Renal cortex interstitium (tissue), 11 donors: ENCODE measurements around the gene RAC2. TPM values are rescaled to one million over a fixed set of nuclear protein-coding genes. Genes with fewer than 3 reads are reported as not detected.
A peak's percentile ranks its signal among the peaks of the same experiment; 100 is the strongest.

Experiments used
- DNase-seq, 11 donors: peaks; one replicate each; pipeline ENCODE4 v3.0.0-alpha.2; 2013; ENCODE audit warnings: low read depth in 9 of 11, low spot score in 4 of 11; ENCODE audit errors: extremely low read depth in 1 of 11
- polyA plus RNA-seq, 3 donors: library from polyadenylated mRNA; unstranded; fragments of 120-200 nt; gene quantifications; one replicate each; pipeline ENCODE4 v1.2.1, GENCODE V29; 2013; ENCODE audit not compliant: insufficient read length in 3 of 3

RAC2 gene
- polyA plus RNA-seq, 3 donors: 5.2 to 6.7 (median 6.3) TPM

GRCh38 chr22:37213218-37213855, 30.7 kb downstream of the RAC2 start:
- no peak for DNase-seq

- DNase-seq: peak in 1 of 11 donors; percentile 51
Observed at GRCh38 chr22:37212174-37212906, 31.7 kb downstream of the RAC2 start, which contains the start of gene SSTR3. SSTR3 (minus strand) TSS chr22:37212477; CDS start chr22:37207803, 4,674 bp downstream.

GRCh38 chr22:37211866-37212173, 32.2 kb downstream of the RAC2 start:
- DNase-seq: no peak

DNA sequence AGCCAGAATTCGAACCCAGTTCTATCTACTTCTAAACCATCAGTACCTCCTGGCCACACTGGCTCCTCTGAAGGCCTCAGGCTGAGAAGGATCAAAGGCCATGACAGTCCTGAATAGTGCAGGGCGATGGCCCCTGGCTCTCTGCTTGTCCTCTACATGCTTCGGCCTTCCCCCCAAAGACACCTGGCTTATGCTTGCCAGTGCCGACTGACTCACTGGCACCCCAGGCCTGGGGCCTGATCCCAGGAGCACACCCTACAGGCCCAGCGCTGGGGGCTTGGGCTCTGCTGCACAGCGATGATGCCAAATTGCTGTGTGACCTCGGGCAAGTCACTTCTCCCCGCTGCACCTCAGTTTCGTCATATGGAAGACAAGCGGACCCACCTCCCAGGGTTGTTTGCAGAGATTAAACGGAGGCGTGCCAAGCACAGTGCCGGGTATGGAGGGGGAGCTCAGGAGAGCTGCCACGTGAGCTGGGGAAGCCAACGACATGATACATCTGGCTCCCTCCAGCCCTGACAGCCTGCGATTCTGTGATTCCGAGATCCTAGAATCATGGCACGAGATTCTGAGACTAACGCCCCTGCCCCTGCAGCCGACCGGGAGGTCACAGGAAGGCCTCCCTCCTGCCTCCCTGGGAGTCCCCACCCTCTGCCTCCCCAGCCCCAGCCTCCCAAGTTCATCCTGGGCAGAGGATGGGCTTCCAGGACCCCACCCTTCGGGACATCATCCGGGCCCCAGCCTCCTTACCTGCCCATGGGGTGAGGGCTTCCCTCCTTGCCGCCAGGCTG, 32.8 kb downstream of the RAC2 start:
- DNase-seq: no peak

GRCh38 chr22:37210041-37210803, 33.8 kb downstream of the RAC2 start:
- no peak for DNase-seq

DNA sequence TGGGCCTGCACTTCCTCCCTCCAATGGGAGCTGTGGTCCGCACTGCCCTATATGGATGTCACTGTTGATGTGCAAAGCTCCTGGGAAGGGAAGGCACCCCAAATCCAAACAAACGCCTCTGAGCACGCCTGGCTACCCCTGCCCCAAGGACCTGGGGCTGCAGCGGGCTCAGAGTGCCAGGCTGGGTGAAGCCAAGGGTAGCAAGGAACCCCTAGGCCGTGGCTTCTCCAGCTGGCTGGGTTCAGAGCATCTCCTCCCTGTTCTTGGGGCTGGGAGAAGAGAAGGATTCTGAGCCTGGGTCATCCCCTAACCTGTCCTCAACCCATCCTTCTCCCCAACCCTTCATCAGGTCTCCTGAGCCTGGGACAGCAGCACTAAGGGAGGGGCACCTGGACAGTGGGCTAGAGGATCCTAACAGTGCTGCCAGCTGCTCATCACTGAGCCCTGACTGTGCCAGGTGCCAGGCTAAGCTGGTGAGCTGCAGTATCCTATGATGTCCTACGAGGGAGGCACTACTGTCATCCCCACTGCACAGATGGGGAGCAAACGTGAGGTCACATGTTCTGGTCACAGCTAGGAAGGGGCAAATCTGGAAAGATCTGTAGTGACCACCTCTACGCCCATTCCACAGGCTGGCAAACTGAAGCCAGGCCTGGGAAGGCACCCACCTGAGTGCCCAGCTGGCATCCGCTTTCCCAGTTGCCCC, 34.8 kb downstream of the RAC2 start:
- no peak for DNase-seq

DNA sequence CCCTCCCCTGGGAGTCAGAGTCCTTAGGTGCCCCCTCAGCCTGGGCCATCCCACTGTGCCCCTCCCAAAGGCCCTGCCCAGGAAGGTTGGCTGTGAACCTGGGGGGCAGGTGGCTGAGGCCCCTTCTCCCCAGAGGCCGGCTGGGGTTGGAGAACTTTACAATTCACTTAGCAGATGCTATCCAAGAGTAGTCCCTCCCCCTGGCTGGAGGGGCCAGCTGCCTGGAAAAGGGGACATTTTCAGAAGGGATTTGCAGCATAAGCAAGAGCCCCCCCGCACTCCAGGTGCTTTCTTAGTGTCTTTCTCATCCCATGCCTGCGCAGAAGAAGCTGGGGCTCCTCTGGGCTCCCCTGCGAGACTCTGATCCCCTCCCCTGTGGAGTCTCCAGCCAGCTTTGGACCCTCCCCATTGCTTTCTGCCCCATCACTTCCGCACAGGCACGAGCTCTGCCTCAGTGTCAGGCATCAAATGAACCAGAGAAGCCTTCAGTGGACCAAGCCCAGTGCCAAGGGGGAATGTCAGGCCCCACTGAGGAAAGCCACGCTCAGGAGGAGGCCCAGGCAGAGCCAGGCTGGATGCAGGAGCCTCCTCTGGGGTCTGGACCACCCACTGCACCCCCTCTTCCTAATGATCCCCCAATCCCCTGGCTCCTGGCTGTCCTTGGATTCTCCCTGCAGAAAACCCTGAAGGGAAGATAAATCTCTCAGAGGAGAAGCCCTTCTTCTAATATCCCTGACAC, 35.5 kb downstream of the RAC2 start:
- no peak for DNase-seq

DNA sequence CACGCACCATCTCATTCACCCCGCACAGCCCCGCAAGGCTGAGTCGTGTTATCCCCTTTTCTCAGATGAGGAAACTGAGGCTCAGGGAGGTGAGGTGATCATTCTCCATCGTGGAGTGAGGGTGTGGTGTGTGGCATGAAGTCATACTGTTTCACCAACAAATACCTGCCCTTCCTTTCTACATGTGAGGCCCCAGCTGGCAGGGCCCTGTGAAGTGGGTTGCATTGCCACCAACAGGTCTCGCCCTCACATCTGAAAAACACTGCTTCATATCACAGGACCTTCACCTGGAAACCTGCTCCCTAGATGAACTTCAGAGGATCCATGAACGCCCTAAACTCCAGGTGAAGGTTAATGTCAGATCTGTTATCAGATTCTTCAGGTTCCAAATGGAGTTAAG, 36.1 kb downstream of the RAC2 start:
- DNase-seq: no peak

DNA sequence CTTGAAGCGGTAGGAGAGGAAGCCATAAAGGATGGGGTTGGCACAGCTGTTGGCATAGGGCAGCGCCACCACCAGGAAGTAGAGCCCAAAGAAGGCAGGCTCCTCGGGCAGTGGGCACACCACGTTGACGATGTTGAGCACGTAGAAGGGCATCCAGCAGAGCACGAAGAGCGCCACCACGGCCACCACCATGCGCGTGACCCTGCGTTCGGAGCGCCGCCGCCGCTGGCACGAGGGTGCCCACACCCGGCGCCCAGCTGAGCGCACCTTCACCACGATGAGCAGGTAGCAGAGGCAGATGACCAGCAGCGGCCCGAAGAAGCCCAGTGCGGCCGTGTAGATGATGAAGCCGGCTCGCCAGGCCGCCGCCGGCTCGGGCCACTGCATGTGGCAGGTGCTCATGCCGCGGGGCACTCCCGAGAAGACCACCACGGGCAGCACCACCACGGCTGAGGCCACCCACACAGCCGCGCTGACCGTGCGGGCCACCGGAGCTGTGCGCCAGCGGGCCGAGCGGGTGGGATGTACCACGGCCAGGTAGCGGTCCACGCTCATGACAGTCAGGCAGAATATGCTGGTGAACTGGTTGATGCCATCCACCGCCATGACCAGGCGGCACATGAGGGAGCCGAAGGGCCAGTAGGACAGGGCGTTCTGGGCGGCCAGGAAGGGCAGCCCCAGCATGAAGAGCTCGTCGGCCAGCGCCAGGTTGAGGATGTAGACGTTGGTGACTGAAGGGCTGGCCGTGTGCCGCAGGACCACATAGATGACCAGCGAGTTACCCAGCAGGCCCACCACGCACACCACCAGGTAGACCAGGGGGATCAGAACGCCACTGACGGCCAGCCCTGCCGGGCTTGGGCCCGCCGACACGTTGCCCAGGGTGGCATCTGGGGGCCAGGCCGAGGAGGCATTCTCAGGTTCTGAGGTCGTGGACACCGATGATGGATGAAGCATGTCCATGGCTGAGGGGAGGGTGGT, 36.9 kb downstream of the RAC2 start:
- no peak for DNase-seq

DNA sequence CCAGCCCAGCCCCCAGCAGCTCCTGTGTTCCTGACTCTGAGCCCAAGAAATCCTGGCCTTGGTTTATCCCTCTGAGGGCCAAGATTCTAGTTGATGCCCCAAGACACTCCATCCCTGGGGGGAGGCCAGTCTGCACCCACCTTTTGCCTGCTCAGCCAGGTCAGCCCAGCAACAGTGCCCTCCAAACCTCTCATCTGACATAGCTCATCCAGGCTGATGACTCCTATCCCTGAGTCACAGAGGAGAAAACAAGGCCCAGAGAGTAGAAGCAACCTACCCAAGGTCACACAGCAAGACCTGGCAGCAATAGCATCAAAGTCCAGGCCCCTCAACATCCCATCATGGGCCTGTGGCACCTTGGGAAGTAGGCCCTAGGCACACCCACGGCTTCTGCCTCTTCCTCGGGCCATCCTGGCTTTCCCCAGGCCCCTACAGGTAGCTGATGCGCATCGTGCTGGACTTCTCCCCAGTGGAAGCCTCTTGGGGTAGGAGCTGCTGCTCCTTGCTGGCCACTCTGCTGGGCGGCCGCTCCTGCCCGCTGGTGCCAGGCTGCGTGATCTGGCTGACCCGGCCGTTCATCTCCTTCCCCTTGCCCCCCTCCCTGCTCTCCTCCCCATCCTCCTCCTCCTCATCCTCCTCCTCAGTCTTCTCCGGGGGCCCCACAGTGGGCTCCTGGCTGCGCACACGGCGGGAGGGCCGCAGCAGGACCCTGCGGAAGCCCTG, 37.8 kb downstream of the RAC2 start:
- no peak for DNase-seq

DNA sequence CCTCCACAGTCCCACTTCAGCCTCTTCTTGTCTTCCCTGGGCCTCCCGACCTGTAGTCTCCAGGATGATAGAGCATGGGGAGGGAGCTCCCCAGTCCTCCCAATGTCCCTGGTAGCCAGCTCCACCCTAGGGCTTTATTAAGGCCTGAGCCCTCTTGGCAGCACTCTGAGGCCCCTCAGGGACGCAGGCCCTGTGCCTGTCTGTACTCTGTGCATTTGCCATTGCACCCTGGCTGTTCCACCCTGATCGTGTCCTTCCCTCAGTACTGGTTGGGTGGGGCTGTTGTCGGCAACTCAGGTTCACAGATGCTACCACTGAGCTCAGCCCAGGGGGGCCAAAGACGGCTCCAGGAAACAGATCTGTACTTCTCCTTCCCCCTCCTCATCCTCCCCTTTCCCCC, 39.0 kb downstream of the RAC2 start:
- no peak for DNase-seq

DNA sequence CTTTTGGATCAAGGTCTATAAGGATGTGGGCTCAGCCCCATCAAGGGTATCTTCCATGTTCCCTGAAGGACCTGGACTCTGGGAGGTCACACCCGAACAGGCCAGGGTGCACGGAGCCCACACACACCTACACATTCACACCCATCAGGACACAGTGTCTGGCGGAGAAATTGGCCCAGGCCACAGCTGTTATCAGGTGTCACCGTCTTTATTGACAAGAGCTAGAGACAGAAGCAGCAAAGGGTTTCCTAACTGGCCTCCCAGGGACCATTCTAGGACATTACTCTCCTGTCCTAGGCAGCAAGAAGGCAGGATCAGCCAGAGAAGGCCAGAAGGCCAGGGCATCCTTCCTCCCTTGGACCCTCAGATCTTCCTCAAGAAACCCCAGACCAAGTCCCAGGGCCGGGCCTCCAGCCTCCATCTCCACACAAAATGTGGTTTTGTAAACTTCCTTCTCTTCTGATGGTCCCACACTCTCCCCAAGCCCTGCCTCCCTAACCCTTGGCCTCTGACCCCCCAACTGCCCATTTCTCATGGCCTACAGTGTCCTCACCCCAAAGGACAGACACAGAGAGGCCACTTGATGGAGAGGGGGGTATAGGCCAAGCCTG, 39.9 kb downstream of the RAC2 start:
- DNase-seq: no peak

DNA sequence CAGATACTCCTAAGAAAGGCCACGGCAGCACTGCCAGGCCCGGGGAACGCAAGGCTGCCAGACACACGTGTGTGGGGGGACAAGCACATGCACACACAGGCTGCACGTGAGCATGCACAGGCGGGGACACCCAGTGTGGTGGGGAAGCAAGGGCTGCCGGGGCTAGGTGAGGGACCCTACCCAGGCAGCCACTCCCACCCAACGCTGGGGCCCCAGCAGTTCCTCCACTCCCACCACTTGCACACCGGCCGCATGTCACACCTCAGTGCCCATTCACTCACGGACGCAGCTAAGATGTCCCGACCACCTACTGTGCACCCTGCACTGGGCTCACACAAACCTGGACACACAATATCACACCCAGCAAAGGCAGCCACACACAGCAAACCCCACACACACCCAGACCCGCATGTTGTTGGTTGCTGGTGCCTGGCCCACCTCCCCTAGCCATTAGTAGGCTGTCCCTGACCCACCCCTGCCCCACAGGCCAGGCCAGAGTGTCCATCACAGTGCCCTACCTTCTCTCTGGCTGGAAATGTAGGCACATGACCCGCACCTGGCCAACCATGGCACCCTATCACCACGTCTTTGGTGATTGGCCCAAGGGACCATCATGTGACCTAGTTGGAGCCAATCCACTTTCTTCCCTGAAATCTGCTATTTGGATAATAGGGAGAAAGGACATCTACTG, 40.6 kb downstream of the RAC2 start:
- no peak for DNase-seq

- no peak for DNase-seq
Observed at GRCh38 chr22:37202716-37203115, 41.4 kb downstream of the RAC2 start.

DNA sequence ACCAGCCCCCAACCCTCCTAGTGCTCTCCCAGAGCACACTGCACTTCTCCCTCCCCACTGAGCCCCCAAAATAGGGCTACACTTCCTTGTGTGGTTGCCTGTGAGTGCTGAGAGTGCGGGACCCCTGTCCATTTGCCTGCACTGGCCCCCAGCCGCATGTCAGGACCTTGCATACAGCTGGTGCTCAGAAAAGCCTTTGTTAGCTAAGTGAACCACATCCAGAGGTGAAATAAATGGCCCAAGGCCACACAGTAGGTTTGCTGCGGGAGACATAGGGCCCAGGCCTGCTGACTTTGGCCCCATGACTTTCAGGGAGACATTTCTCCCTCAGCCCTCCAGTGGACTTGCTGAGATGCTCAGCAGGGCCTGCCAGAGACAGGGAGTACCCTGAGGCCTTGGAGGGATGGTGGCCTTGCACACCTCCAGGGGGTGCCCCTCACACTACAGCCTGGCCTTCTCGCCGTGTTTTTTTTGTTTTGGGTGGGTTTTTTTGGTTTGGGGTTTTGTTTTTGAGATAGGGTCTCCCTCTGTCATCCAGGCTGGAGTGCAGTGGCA, 42.0 kb downstream of the RAC2 start:
- no peak for DNase-seq
